Endothelial cell of umbilical vein (primary cell): Measurements from ENCODE around the gene SLC25A45. TPM values are rescaled to one million over a fixed set of nuclear protein-coding genes. Genes with fewer than 3 reads are reported as not detected.

Experiments
- BruUV-seq: library from RNA; stranded (reverse); fragments of 400-500 nt; replicated peaks from 2 replicates; lab custom pipeline; 2021; lab: Mats Ljungman, UMichigan
- CTCF ChIA-PET: fragments of 300-600, 350-600 bp; sonication (Branson Sonifier 250); formaldehyde crosslinking; loops from one replicate; lab custom pipeline; 2021; ENCODE audit warnings: antibody characterized with exemption, inconsistent platforms; lab: Charles Lee
- POLR2A ChIA-PET: fragments of 300-600, 350-600 bp; sonication (Branson Sonifier 250); formaldehyde crosslinking; loops from one replicate; lab custom pipeline; 2021; ENCODE audit warnings: antibody characterized with exemption, inconsistent platforms; lab: Charles Lee
- DNase-seq: peaks from one replicate; pipeline ENCODE4 v3.0.0-alpha.2; 2011; ENCODE audit warnings: low read depth, low spot score
- FAIRE-seq: peaks from 2 replicates; lab custom pipeline; 2011; peaks lifted over from hg19 to GRCh38; lab: Jason Lieb, UNC
- H2AFZ ChIP-seq: 2 replicates; pipeline ENCODE4 v1.6.0; 2012; ENCODE audit warnings: low read depth, low read length, control low read depth, inconsistent platforms
- H3K27ac ChIP-seq: 2 replicates; pipeline ENCODE4 v1.5.1; 2011; ENCODE audit warnings: low read depth, mild to moderate bottlenecking, control low read depth, low read length, moderate library complexity; ENCODE audit not compliant: insufficient read depth
- H3K27me3 ChIP-seq, 2 experiments: 2 replicates each; pipeline versions ENCODE4 v1.6.0 to v1.6.1; 2011; ENCODE audit warnings: low read length in 2 of 2, mixed read lengths in 1 of 2; ENCODE audit not compliant: control insufficient read depth in 2 of 2, insufficient read depth in 2 of 2
- H3K36me3 ChIP-seq, 2 experiments: 2 replicates in 1 of 2; 3 replicates in 1 of 2; pipeline ENCODE4 v1.5.1; 2011; ENCODE audit warnings: low read length in 2 of 2, mild to moderate bottlenecking in 1 of 2, moderate library complexity in 1 of 2; ENCODE audit not compliant: control insufficient read depth in 2 of 2, insufficient read depth in 2 of 2; ENCODE audit errors: extremely low read depth in 1 of 2
- H3K4me1 ChIP-seq: 3 replicates; pipeline ENCODE4 v1.5.1; 2011; ENCODE audit warnings: mild to moderate bottlenecking, low read length; ENCODE audit not compliant: control insufficient read depth, insufficient read depth; ENCODE audit errors: extremely low read depth
- H3K4me2 ChIP-seq: 2 replicates; pipeline ENCODE4 v1.6.1; 2011; ENCODE audit warnings: low read length, control low read depth, mixed read lengths; ENCODE audit not compliant: insufficient read depth
- H3K4me3 ChIP-seq, 3 experiments: fragments of 200-600 bp in 1 of 3; sonication (generic), shearing (Covaris generic) in 1 of 3; replicated peaks in 1 of 3; 2 replicates each; pipeline ENCODE4 v1.5.1; 2011 to 2016; ENCODE audit warnings: control low read depth in 3 of 3, low read length in 3 of 3, mild to moderate bottlenecking in 2 of 3, inconsistent platforms in 1 of 3, low read depth in 1 of 3, moderate library complexity in 1 of 3; ENCODE audit not compliant: insufficient read depth in 1 of 3
- H3K79me2 ChIP-seq: 2 replicates; pipeline ENCODE4 v1.6.0; 2012; ENCODE audit warnings: low read length, inconsistent platforms; ENCODE audit not compliant: control insufficient read depth, insufficient read depth
- H3K9ac ChIP-seq: replicated peaks from 2 replicates; pipeline ENCODE3; 2011; ENCODE audit warnings: low read length, control low read depth; ENCODE audit not compliant: insufficient read depth; ENCODE audit errors: extremely low read depth
- H3K9me1 ChIP-seq: replicated peaks from 3 replicates; pipeline ENCODE4 v1.6.0; 2011; ENCODE audit warnings: mild to moderate bottlenecking, low read length; ENCODE audit not compliant: control insufficient read depth, insufficient read depth; ENCODE audit errors: extremely low read depth
- H3K9me3 ChIP-seq: replicated peaks from 2 replicates; pipeline ENCODE4 v1.5.1; 2012; ENCODE audit warnings: low read length, inconsistent platforms; ENCODE audit not compliant: control insufficient read depth, insufficient read depth
- H4K20me1 ChIP-seq: replicated peaks from 2 replicates; pipeline ENCODE3; 2011; ENCODE audit warnings: mild to moderate bottlenecking, low read length; ENCODE audit not compliant: control insufficient read depth, insufficient read depth; ENCODE audit errors: extremely low read depth
- EZH2 ChIP-seq: IDR thresholded peaks from 2 replicates; pipeline ENCODE4 v1.6.1; 2012; ENCODE audit warnings: borderline replicate concordance, low read depth, mild to moderate bottlenecking, moderate library complexity, low read length, inconsistent platforms; ENCODE audit not compliant: severe bottlenecking
- FOS ChIP-seq: IDR thresholded peaks from 2 replicates; pipeline ENCODE4 v1.6.1; 2011; ENCODE audit warnings: mild to moderate bottlenecking, low read length, moderate library complexity, borderline replicate concordance; ENCODE audit not compliant: insufficient read depth
- GATA2 ChIP-seq: IDR thresholded peaks from 2 replicates; pipeline ENCODE4 v1.7.0; 2011; ENCODE audit warnings: low read depth, mild to moderate bottlenecking, moderate library complexity, mixed read lengths, low read length; ENCODE audit not compliant: insufficient read length, insufficient read depth
- JUN ChIP-seq: IDR thresholded peaks from 2 replicates; pipeline ENCODE4 v1.6.1; 2011; ENCODE audit warnings: borderline replicate concordance, low read depth; ENCODE audit not compliant: insufficient read length, insufficient read depth
- MYC ChIP-seq: IDR thresholded peaks from one replicate; pipeline ENCODE4 v1.6.1; 2011; ENCODE audit warnings: mild to moderate bottlenecking, low read depth, low read length
- POLR2A ChIP-seq: IDR thresholded peaks from 2 replicates; pipeline ENCODE4 v1.6.1; 2012; ENCODE audit warnings: low read depth, mild to moderate bottlenecking, control low read depth, low read length
- POLR2AphosphoS5 ChIP-seq: IDR thresholded peaks from 2 replicates; pipeline ENCODE4 v1.6.1; 2012; ENCODE audit warnings: low read depth, mild to moderate bottlenecking, control low read depth, low read length, moderate library complexity; ENCODE audit not compliant: insufficient read depth
- dilution Hi-C: fragments of 300-500 bp; cut with MboI; formaldehyde crosslinking; loops from one replicate; pipeline ENCODE4 v1.15.0; 2019; ENCODE audit warnings: low sequenced_read_pairs; ENCODE audit not compliant: extremely low pct_ligation_motif_present
- intact Hi-C: fragments of 100-400 bp; cut with micrococcal nuclease; formaldehyde crosslinking; loops from one replicate; pipeline ENCODE4 v1.10.0; 2022
- polyA plus RNA-seq, 4 experiments: library from polyadenylated mRNA; depleted of rRNA in 3 of 4; stranded (reverse) in 3 of 4; unstranded in 1 of 4; fragments of >200 nt; gene quantifications; 2 replicates each; pipeline versions ENCODE4 v1.2.1 to v1.2.3, GENCODE V29; 2011 to 2012; ENCODE audit warnings: missing spikeins in 1 of 4
- total RNA-seq: library from RNA; stranded (reverse); gene quantifications from 2 replicates; pipeline ENCODE4 v1.2.3, GENCODE V29; 2021
- TF ChIP-seq, protein P1 (sequence below), 2 donors: IDR thresholded peaks; 1 replicate in 1 of 2; 2 replicates in 1 of 2; pipeline ENCODE4 v1.5.1; 2011; ENCODE audit warnings: low read length in 2 of 2, mild to moderate bottlenecking in 2 of 2, moderate library complexity in 2 of 2, control low read depth in 1 of 2, inconsistent platforms in 1 of 2, low read depth in 1 of 2; ENCODE audit not compliant: insufficient read depth in 1 of 2; ENCODE audit errors: extremely low read depth in 1 of 2
- TF ChIP-seq, protein P2 (sequence below): IDR thresholded peaks from 2 replicates; pipeline ENCODE4 v1.6.1; 2011; ENCODE audit not compliant: insufficient read depth, insufficient read length

The SLC25A45 gene
- total and polyA plus RNA-seq, 2 donors (not counting 3 experiments of a cell fraction or from before 2014, with no cell fraction given) = 1.2 to 3.1 TPM

DNA sequence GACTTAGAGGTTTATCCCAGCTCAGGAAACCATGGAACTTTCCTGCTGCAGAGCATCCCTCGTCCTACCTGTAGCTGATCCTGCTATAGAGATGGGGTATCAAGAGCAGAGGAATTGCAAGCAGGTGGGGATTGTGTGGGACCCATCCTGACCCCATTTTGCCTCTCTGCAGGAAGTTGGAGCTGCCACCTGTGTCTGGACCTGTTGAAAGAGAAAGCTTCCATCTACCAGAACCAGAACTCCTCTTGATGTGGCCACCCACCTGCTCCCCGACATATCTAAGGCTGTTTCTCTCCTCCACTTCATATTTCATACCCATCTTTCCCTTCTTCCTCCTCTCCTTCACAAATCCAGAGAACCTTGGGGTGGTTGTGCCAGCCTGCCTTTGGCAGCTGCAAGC lies 30.9 kb downstream of the SLC25A45 start:
- no peak overlapping the region for H3K27ac ChIP-seq
- ChIA-PET POLR2A (no interaction called here), CTCF (interaction anchor here (0.5 to 5.0 kb wide), 13 partner anchors 9 to 253 kb away, joined by 3 to 52 read pairs (median 4); partner anchors contain the start of genes CDC42EP2 and DPF2)
- TF ChIP-seq MYC = no peak
- no peak for TF ChIP-seq EZH2
- TF ChIP-seq, protein P1, sequence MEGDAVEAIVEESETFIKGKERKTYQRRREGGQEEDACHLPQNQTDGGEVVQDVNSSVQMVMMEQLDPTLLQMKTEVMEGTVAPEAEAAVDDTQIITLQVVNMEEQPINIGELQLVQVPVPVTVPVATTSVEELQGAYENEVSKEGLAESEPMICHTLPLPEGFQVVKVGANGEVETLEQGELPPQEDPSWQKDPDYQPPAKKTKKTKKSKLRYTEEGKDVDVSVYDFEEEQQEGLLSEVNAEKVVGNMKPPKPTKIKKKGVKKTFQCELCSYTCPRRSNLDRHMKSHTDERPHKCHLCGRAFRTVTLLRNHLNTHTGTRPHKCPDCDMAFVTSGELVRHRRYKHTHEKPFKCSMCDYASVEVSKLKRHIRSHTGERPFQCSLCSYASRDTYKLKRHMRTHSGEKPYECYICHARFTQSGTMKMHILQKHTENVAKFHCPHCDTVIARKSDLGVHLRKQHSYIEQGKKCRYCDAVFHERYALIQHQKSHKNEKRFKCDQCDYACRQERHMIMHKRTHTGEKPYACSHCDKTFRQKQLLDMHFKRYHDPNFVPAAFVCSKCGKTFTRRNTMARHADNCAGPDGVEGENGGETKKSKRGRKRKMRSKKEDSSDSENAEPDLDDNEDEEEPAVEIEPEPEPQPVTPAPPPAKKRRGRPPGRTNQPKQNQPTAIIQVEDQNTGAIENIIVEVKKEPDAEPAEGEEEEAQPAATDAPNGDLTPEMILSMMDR (IDR thresholded peaks at IDR 0.05; ENCODE audit: extremely low read depth in 1 of 2, insufficient read depth in 1 of 2, low read depth in 1 of 2, low read length in 2 of 2) = no peak
- TF ChIP-seq GATA2 = no peak
- no peak for TF ChIP-seq FOS
- TF ChIP-seq JUN = no peak
- TF ChIP-seq POLR2AphosphoS5 = no peak
- TF ChIP-seq POLR2A = no peak
- TF ChIP-seq, protein P2, sequence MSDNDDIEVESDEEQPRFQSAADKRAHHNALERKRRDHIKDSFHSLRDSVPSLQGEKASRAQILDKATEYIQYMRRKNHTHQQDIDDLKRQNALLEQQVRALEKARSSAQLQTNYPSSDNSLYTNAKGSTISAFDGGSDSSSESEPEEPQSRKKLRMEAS = no peak
- H3K9ac ChIP-seq = no peak overlapping the region
- no peak overlapping the region for H3K4me2 ChIP-seq
- intact Hi-C loops = no loop called here
- FAIRE-seq = no peak
- no peak overlapping the region for H2AFZ ChIP-seq
- peaks cover 0 to 4% of the 10 kb centered on the region in 2 experiments for H3K27me3 ChIP-seq
- H3K9me3 ChIP-seq = no peaks in the 10 kb centered on the region
- no peak for DNase-seq
- H3K36me3 ChIP-seq = peaks cover 26% of the 10 kb centered on the region in 2 experiments
- peaks cover 14% of the 10 kb centered on the region for H3K4me1 ChIP-seq
- H3K9me1 ChIP-seq = no peaks in the 10 kb centered on the region
- H3K79me2 ChIP-seq = no peaks in the 10 kb centered on the region
- BruUV-seq = no TSS peak
- dilution Hi-C loops = no loop called here
- no peaks in the 10 kb centered on the region for H4K20me1 ChIP-seq
- no peak overlapping the region for H3K4me3 ChIP-seq
